Esophagus muscularis mucosa (tissue), 4 donors: Measurements from ENCODE around the gene PSAP. TPM values are rescaled to one million over a fixed set of nuclear protein-coding genes. Genes with fewer than 3 reads are reported as not detected.

Experiments used
- DNase-seq: peaks from one replicate; pipeline ENCODE4 v3.0.0-alpha.2; 2017; ENCODE audit errors: extremely low spot score
- H3K27ac ChIP-seq, 4 donors: fragments of 200-600 bp; sonication (generic); replicated peaks in 1 of 4; 1 replicate in 3 of 4; 2 replicates in 1 of 4; pipeline ENCODE4 v1.5.1; 2016 to 2019; ENCODE audit warnings: mild to moderate bottlenecking in 1 of 4
- H3K27me3 ChIP-seq, 4 donors: fragments of 200-600 bp; sonication (generic); one replicate each; pipeline versions ENCODE4 v1.5.1 to v1.6.0; 2016 to 2019
- H3K36me3 ChIP-seq, 4 donors: fragments of 200-600 bp; sonication (generic); one replicate each; pipeline ENCODE4 v1.5.1; 2016 to 2019
- H3K4me1 ChIP-seq, 4 donors: fragments of 200-600 bp; sonication (generic); one replicate each; pipeline ENCODE4 v1.5.1; 2016 to 2019
- H3K4me3 ChIP-seq, 4 donors: fragments of 200-600 bp; sonication (generic); 1 replicate in 2 of 4; 2 replicates in 2 of 4; pipeline ENCODE4 v1.5.1; 2016 to 2019; ENCODE audit warnings: mild to moderate bottlenecking in 4 of 4, moderate library complexity in 1 of 4
- H3K9me3 ChIP-seq, 4 donors: fragments of 200-600 bp; sonication (generic); 1 replicate in 3 of 4; 2 replicates in 1 of 4; pipeline ENCODE4 v1.5.1; 2016 to 2019
- EP300 ChIP-seq: sonication (generic); formaldehyde crosslinking; IDR thresholded peaks from one replicate; pipeline ENCODE4 v1.6.1; 2017; ENCODE audit warnings: antibody characterized with exemption
- POLR2A ChIP-seq: fragments of 450-650 bp; IDR thresholded peaks from one replicate; pipeline ENCODE4 v1.6.1; 2017; ENCODE audit warnings: antibody characterized with exemption, moderate library complexity, mild to moderate bottlenecking, low read depth
- POLR2AphosphoS5 ChIP-seq, 2 donors: sonication (generic); formaldehyde crosslinking; IDR thresholded peaks; one replicate each; pipeline ENCODE4 v1.6.1; 2017; ENCODE audit warnings: antibody characterized with exemption in 2 of 2
- WGBS: methylation state at CpG from one replicate; pipeline ENCODE4 v1.1.5; 2018; 5-methylcytosine and 5-hydroxymethylcytosine counted together
- intact Hi-C: fragments of 100-400 bp; cut with DNase I; formaldehyde crosslinking; loops from one replicate; pipeline ENCODE4 v1.15.1; 2023
- total RNA-seq, 4 donors: library from RNA; depleted of rRNA; stranded (reverse); fragments of >200 nt; gene quantifications; one replicate each; pipeline versions ENCODE4 v1.1.0 to v1.2.1, GENCODE V29; 2016
- TF ChIP-seq, protein P1 (sequence below), 3 experiments: fragments of 200-600 bp in 2 of 3; fragments of 450-650 bp in 1 of 3; sonication (generic) in 2 of 3; IDR thresholded peaks; one replicate each; pipeline ENCODE4 v1.5.1; 2017 to 2019; ENCODE audit warnings: antibody characterized with exemption in 3 of 3, mild to moderate bottlenecking in 2 of 3, moderate library complexity in 1 of 3

Gene PSAP
- total RNA-seq, 4 donors from 2014 or later, result 537 to 740 (median 698) TPM

DNA sequence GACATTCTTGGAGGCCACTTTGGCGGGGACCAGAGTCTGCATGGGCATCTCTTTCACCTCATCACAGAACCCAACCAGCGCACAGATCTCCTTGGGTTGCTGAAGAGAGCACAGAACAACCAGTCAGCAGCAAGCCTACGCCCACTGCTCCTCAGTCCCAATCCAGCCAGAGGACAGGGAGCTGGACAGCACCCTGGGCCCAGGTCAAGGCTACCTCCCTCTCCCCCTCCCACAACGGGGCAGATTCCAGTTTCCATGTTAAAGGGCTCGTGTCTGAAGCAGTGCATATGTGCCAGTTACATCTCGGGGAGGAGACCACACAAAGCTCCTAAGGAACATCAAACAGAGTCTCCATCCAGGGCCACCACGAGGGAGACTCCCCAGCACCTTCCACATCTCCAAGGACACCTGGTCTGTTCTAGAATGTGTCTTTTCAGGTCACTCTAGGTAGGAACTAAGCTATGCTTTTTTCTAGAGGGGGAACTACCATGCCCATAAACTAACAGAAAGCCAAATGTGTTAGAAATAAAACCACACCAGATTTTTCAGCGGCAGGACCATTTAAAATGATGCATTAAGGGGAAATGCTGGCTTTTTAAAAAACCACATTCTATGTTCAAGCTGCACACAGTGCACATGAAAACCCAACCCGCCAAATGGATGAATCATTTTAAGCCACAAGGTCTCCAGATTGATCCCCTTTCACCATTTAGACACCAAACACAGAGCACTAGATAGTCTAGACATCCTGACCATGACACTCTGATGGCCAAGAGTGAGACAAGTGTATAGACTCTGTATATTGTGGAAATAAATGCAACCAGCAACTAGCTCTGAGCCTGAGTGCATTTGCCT, 28.9 kb downstream of the PSAP start:
- Histone ChIP-seq H3K27me3 (no peaks in the 10 kb centered on the region), H3K9me3 (no peaks in the 10 kb centered on the region), H3K27ac (no peak overlapping the region), H3K4me3 (no peak overlapping the region), H3K36me3 (peaks cover 80 to 100% (median 99%) of the 10 kb centered on the region in 4 donors), H3K4me1 (peaks cover 12 to 22% (median 15%) of the 10 kb centered on the region in 4 donors)
- TF ChIP-seq EP300 (no peak), POLR2AphosphoS5 (IDR thresholded peaks at IDR 0.05) (no peak), POLR2A (no peak)
- TF ChIP-seq, protein P1, sequence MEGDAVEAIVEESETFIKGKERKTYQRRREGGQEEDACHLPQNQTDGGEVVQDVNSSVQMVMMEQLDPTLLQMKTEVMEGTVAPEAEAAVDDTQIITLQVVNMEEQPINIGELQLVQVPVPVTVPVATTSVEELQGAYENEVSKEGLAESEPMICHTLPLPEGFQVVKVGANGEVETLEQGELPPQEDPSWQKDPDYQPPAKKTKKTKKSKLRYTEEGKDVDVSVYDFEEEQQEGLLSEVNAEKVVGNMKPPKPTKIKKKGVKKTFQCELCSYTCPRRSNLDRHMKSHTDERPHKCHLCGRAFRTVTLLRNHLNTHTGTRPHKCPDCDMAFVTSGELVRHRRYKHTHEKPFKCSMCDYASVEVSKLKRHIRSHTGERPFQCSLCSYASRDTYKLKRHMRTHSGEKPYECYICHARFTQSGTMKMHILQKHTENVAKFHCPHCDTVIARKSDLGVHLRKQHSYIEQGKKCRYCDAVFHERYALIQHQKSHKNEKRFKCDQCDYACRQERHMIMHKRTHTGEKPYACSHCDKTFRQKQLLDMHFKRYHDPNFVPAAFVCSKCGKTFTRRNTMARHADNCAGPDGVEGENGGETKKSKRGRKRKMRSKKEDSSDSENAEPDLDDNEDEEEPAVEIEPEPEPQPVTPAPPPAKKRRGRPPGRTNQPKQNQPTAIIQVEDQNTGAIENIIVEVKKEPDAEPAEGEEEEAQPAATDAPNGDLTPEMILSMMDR (IDR thresholded peaks at IDR 0.05), result no peak
- WGBS, result 89% methylated on average over 8 of the region's 9 CpGs
- intact Hi-C loops, result no loop called here
- DNase-seq, result no peak

DNA sequence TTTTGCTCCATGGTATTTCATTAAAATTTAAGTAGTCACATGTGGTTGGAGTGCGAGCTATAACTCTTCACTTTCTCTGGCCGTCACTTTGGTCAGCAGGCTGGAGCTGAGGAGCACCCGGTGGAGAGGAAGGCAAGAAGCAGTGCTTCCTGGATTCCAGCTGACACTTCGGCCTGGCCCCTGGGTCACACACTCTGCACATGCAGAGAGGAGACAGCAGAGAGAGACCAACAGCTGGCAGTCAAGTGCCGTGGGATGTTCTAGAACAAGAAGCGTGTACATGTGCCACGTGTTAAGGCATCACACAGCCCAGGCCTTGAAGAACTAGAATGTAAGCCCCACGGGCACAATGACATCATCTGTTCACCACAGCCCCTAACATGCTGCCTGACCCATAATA, 30.1 kb downstream of the PSAP start:
- Histone ChIP-seq H3K4me1 (peaks cover 19 to 29% (median 24%) of the 10 kb centered on the region in 4 donors), H3K4me3 (no peak overlapping the region), H3K27ac (no peak overlapping the region), H3K9me3 (no peaks in the 10 kb centered on the region), H3K36me3 (peaks cover 74 to 100% (median 99%) of the 10 kb centered on the region in 4 donors), H3K27me3 (no peaks in the 10 kb centered on the region)
- no peak for DNase-seq
- intact Hi-C loops, result no loop called here
- 78% methylated on average over 8 of the region's 8 CpGs for WGBS
- no peak for TF ChIP-seq POLR2A
- TF ChIP-seq POLR2AphosphoS5 (IDR thresholded peaks at IDR 0.05), result no peak
- TF ChIP-seq, protein P1 (IDR thresholded peaks at IDR 0.05), result no peak
- no peak for TF ChIP-seq EP300

DNA sequence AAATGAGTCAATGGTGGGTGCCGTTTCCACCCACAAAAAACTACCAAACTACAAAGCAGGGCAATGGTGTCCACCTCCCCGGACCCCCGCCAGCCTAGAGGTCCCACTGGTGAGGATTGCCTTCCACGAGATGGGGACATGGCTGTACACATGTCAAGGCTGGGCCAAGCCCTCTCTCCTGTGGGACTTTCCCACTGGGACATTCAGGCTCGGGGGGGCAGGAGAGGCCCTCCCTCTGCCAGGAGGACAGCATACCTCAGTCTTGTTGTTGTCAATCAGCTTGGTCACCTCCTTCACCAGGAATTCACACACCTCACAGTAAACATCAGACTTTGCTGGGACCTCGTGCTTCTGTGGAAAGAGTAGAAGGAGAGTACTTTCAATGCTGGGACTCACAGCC, 31.1 kb downstream of the PSAP start:
- Histone ChIP-seq H3K4me1 (peaks cover 19 to 30% (median 24%) of the 10 kb centered on the region in 4 donors), H3K4me3 (no peak overlapping the region), H3K9me3 (no peaks in the 10 kb centered on the region), H3K36me3 (peaks cover 72 to 100% (median 99%) of the 10 kb centered on the region in 4 donors), H3K27ac (no peak overlapping the region), H3K27me3 (no peaks in the 10 kb centered on the region)
- DNase-seq, result no peak
- no peak for TF ChIP-seq EP300
- TF ChIP-seq, protein P1 (IDR thresholded peaks at IDR 0.05), result no peak
- TF ChIP-seq POLR2AphosphoS5 (IDR thresholded peaks at IDR 0.05), result no peak
- TF ChIP-seq POLR2A, result no peak
- intact Hi-C loops, result loop anchor here (10.0 kb wide), 2 partner anchors 255 to 505 kb away; partner anchors contain the start of gene SLC29A3
- 83% methylated on average over 5 of the region's 6 CpGs for WGBS

DNA sequence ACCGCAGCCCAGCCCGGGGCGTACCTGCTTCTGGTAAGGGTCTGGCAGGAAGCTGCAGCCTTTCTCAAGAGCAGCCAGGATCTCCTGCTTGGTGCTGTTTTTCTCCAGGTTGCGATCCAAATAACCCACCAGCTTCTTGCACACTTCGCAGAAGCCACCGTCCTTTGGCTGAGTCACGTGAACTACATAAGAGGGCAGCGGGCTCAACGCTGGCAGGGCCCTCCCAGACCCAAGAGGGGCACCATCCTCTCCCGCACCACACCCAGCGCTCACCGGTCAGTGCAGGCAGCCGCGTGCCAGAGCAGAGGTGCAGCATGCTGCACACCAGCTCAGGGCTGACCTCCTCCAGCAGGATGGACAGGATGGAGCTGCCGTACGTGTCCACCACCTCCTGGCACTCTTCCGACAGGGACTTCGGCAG, 31.6 kb downstream of the PSAP start:
- Histone ChIP-seq H3K27ac (no peak overlapping the region), H3K36me3 (peaks cover 70 to 99% (median 98%) of the 10 kb centered on the region in 4 donors), H3K9me3 (no peaks in the 10 kb centered on the region), H3K4me1 (peaks cover 19 to 30% (median 25%) of the 10 kb centered on the region in 4 donors), H3K27me3 (no peaks in the 10 kb centered on the region), H3K4me3 (no peak overlapping the region)
- no peak for DNase-seq
- 96% methylated on average over 5 of the region's 18 CpGs for WGBS
- intact Hi-C loops, result loop anchor here (10.0 kb wide), 2 partner anchors 255 to 505 kb away; partner anchors contain the start of gene SLC29A3
- TF ChIP-seq POLR2A, result no peak
- no peak for TF ChIP-seq POLR2AphosphoS5 (IDR thresholded peaks at IDR 0.05)
- TF ChIP-seq, protein P1 (IDR thresholded peaks at IDR 0.05), result no peak
- TF ChIP-seq EP300, result no peak
